Measurements from ENCODE around the gene FOXJ3.

FOXJ3 gene

GRCh38 chr1:42175314-42176054 lies 159.6 kb downstream of the FOXJ3 start:
- no peak for TF ChIP-seq CTCF (IDR thresholded peaks at IDR 0.05)

- TF ChIP-seq CTCF (IDR thresholded peaks at IDR 0.05): no peak
Measured at GRCh38 chr1:42173961-42174735, 160.9 kb downstream of the FOXJ3 start.

GRCh38 chr1:42173155-42173933 lies 161.7 kb downstream of the FOXJ3 start:
- TF ChIP-seq CTCF (IDR thresholded peaks at IDR 0.05): peak; percentile 99

- no peak for TF ChIP-seq CTCF (IDR thresholded peaks at IDR 0.05)
Measured at GRCh38 chr1:42172381-42173133, 162.5 kb downstream of the FOXJ3 start.

GRCh38 chr1:42171679-42172266 lies 163.3 kb downstream of the FOXJ3 start:
- no peak for TF ChIP-seq CTCF (IDR thresholded peaks at IDR 0.05)

GRCh38 chr1:42170779-42171621 lies 164.0 kb downstream of the FOXJ3 start:
- TF ChIP-seq CTCF (IDR thresholded peaks at IDR 0.05): no peak

All from LNCAP (cell line).